ENCODE measurements around the gene PRR4.

- 0 out of 2 replicates have a peak, but pooled peaks have one; percentile 19 for TF ChIP-seq CTCF (conservative IDR thresholded peaks at IDR 0.05)
- no peak for TF ChIP-seq EZH2 (IDR thresholded peaks at IDR 0.05; ENCODE audit: low read depth)
Measured at GRCh38 chr12:10867381-10867780, 18.1 kb upstream of the PRR4 start.

Data from PC-9 (cell line).